ENCODE data around the gene CCDC200.
"Not testable (repeated sequence)": the region's sequence is repeated elsewhere in the genome, so short reads cannot be mapped to it uniquely, and the experiment has no call there.

CCDC200 gene

DNA sequence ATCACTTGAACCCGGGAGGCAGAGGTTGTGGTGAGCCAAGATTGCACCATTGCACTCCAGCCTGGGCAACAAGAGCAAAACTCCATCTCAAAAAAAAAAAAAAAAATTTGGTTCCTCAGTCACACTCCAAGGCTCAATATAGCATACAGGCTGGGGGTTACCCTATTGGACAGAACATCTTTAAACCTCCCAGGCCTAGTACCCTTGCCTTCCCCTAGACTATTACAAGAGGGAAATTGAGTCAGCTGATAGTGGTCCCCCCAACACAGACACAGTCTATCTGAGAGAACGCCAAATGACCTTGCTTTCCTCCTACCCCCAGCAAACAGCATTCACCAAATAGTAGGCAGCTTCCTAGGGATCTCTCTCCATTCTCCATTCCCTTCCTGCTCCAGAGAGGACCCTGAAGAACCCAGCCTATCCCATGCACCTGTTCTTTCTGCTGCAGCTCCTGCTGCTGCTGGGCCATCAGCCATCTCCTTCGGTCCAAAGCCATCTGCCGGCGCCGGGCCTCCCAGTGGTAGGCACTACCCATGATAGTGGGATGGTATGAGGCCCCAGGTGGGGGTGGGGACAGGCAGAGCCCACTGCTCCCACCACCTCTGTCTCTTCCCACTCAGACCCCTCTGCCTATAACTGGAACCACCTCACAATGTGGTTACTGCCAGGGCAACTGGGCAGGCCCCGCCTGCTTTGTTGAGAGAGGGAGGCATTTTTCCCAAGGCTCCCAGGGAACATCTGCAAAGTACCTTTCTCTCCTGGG, at the start of gene CCDC200:
Gene CCDC200 (minus strand): TSS at position 604 of the 763 bp plus-strand sequence. CDS start 69 bp downstream, at position 535.
- not testable (repeated sequence) for H3K27ac ChIP-seq (ENCODE audit: low read length); H3K9me3 ChIP-seq (ENCODE audit: control insufficient read depth, low read depth, low read length); H3K4me3 ChIP-seq (ENCODE audit: low read length); H3K27me3 ChIP-seq (ENCODE audit: control insufficient read depth, insufficient read depth, low read length); H3K36me3 ChIP-seq (ENCODE audit: control insufficient read depth, low read depth, low read length); H3K9ac ChIP-seq (ENCODE audit: low read length); H3K4me1 ChIP-seq (ENCODE audit: control insufficient read depth, low read depth, low read length)

GRCh38 chr17:43272914-43273313, 44.5 kb upstream of the CCDC200 start:
- H3K4me3 ChIP-seq (ENCODE audit: low read length); H3K27ac ChIP-seq (ENCODE audit: low read length); H3K4me1 ChIP-seq (ENCODE audit: control insufficient read depth, low read depth, low read length); H3K36me3 ChIP-seq (ENCODE audit: control insufficient read depth, low read depth, low read length); H3K9ac ChIP-seq (ENCODE audit: low read length); H3K27me3 ChIP-seq (ENCODE audit: control insufficient read depth, insufficient read depth, low read length); H3K9me3 ChIP-seq (ENCODE audit: control insufficient read depth, low read depth, low read length): not testable (repeated sequence)

- not testable (repeated sequence) for H3K36me3 ChIP-seq (ENCODE audit: control insufficient read depth, low read depth, low read length)
Measured at GRCh38 chr17:43272483-43272882, 44.1 kb upstream of the CCDC200 start.

GRCh38 chr17:43270552-43271504, 42.4 kb upstream of the CCDC200 start:
- not testable (repeated sequence) for H3K4me1 ChIP-seq (ENCODE audit: control insufficient read depth, low read depth, low read length)

More at GRCh38 chr17:43272483-43272882, 44.1 kb upstream of the CCDC200 start:
- H3K4me3 ChIP-seq (ENCODE audit: low read length); H3K4me1 ChIP-seq (ENCODE audit: control insufficient read depth, low read depth, low read length); H3K27ac ChIP-seq (ENCODE audit: low read length); H3K27me3 ChIP-seq (ENCODE audit: control insufficient read depth, insufficient read depth, low read length); H3K9ac ChIP-seq (ENCODE audit: low read length); H3K9me3 ChIP-seq (ENCODE audit: control insufficient read depth, low read depth, low read length): not testable (repeated sequence)

DNA sequence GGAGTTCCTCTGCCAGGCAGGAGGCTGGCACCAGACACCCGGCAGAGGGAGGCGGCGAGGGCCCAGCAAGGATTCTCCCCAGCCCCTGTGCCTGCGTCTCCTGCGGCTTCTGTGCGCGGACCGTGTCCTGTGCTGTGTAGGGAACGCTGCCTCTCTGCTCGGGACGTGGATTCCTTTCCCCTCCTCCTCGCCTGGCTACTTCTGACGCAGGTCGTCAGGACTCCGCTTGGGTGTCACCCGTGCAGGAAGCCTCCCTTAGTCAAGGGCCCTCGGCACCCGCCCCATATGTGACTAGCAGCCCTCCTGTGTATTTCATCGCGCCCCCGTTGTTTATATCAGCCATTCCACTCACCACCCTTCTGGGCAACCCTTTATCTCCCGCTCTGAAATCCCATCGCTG, 18.0 kb upstream of the CCDC200 start:
- not testable (repeated sequence) for H3K4me1 ChIP-seq (ENCODE audit: control insufficient read depth, low read depth, low read length); H3K9ac ChIP-seq (ENCODE audit: low read length); H3K27me3 ChIP-seq (ENCODE audit: control insufficient read depth, insufficient read depth, low read length); H3K4me3 ChIP-seq (ENCODE audit: low read length); H3K36me3 ChIP-seq (ENCODE audit: control insufficient read depth, low read depth, low read length); H3K27ac ChIP-seq (ENCODE audit: low read length); H3K9me3 ChIP-seq (ENCODE audit: control insufficient read depth, low read depth, low read length)

More at GRCh38 chr17:43270552-43271504, 42.4 kb upstream of the CCDC200 start:
- not testable (repeated sequence) for H3K36me3 ChIP-seq (ENCODE audit: control insufficient read depth, low read depth, low read length); H3K27ac ChIP-seq (ENCODE audit: low read length); H3K4me3 ChIP-seq (ENCODE audit: low read length); H3K9me3 ChIP-seq (ENCODE audit: control insufficient read depth, low read depth, low read length); H3K9ac ChIP-seq (ENCODE audit: low read length); H3K27me3 ChIP-seq (ENCODE audit: control insufficient read depth, insufficient read depth, low read length)

GRCh38 chr17:43240596-43241352, 12.4 kb upstream of the CCDC200 start:
- H3K4me1 ChIP-seq (ENCODE audit: control insufficient read depth, low read depth, low read length); H3K36me3 ChIP-seq (ENCODE audit: control insufficient read depth, low read depth, low read length); H3K27ac ChIP-seq (ENCODE audit: low read length); H3K27me3 ChIP-seq (ENCODE audit: control insufficient read depth, insufficient read depth, low read length); H3K9ac ChIP-seq (ENCODE audit: low read length); H3K9me3 ChIP-seq (ENCODE audit: control insufficient read depth, low read depth, low read length); H3K4me3 ChIP-seq (ENCODE audit: low read length): not testable (repeated sequence)

DNA sequence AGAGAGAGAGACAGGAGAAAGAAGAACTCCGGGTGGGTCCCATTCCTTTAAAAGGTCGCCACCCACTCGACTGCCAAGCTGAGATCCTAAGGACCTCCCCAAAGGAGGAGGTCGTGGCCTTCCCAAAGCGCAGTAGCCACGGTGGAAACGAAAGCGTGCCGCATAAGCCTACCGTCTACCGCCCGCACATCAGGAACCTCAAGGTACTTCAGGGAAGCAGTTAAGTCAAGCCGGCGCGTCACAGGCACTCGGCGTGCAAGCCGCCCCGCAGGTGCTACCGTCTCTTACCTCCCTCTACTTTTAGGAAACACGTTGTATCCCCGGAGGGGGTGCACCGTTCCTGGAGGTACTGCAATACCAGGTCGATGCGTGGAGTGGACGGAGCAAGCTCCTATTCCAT, 11.2 kb upstream of the CCDC200 start:
- H3K9me3 ChIP-seq (ENCODE audit: control insufficient read depth, low read depth, low read length); H3K4me1 ChIP-seq (ENCODE audit: control insufficient read depth, low read depth, low read length); H3K4me3 ChIP-seq (ENCODE audit: low read length); H3K9ac ChIP-seq (ENCODE audit: low read length); H3K36me3 ChIP-seq (ENCODE audit: control insufficient read depth, low read depth, low read length); H3K27me3 ChIP-seq (ENCODE audit: control insufficient read depth, insufficient read depth, low read length); H3K27ac ChIP-seq (ENCODE audit: low read length): not testable (repeated sequence)

DNA sequence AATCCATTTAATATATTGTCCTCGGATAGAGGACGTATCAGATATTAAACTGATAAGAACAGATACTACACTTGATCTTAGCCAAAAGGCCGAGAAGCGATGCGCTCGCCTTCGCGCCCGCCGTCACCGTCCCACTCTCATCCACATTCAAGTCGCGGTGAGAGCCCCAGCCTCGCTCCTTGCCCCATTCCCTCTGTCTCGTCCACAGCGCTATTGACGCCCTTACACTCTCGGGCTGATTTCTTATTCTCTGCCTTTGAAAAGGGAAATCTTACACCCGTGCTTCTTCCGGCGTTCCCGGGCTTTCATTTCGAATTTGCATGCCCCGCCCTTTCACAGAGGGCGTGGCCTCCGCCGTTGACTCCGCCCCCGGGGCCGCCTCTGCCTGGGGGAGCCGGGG, 5.5 kb upstream of the CCDC200 start, which contains the start of gene RNU2-1:
Gene RNU2-1 (minus strand): TSS at position 101 of the 400 bp plus-strand sequence.
- H3K27me3 ChIP-seq (ENCODE audit: control insufficient read depth, insufficient read depth, low read length); H3K4me1 ChIP-seq (ENCODE audit: control insufficient read depth, low read depth, low read length); H3K4me3 ChIP-seq (ENCODE audit: low read length); H3K9me3 ChIP-seq (ENCODE audit: control insufficient read depth, low read depth, low read length); H3K36me3 ChIP-seq (ENCODE audit: control insufficient read depth, low read depth, low read length); H3K27ac ChIP-seq (ENCODE audit: low read length); H3K9ac ChIP-seq (ENCODE audit: low read length): not testable (repeated sequence)

DNA sequence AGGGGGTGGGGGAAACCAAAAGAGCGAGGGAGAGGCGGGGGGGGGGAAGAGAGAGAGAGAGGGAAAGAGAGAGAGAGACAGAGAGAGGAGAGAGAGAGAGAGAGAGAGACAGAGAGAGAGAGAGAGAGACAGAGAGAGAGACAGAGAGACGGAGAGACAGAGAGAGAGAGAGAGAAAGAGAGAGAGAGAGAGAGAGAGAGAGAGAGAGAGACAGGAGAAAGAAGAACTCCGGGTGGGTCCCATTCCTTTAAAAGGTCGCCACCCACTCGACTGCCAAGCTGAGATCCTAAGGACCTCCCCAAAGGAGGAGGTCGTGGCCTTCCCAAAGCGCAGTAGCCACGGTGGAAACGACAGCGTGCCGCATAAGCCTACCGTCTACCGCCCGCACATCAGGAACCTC, 4.8 kb upstream of the CCDC200 start:
- H3K27me3 ChIP-seq (ENCODE audit: control insufficient read depth, insufficient read depth, low read length); H3K27ac ChIP-seq (ENCODE audit: low read length); H3K4me3 ChIP-seq (ENCODE audit: low read length); H3K36me3 ChIP-seq (ENCODE audit: control insufficient read depth, low read depth, low read length); H3K9ac ChIP-seq (ENCODE audit: low read length); H3K4me1 ChIP-seq (ENCODE audit: control insufficient read depth, low read depth, low read length); H3K9me3 ChIP-seq (ENCODE audit: control insufficient read depth, low read depth, low read length): not testable (repeated sequence)

- not testable (repeated sequence) for H3K27ac ChIP-seq (ENCODE audit: low read length); H3K36me3 ChIP-seq (ENCODE audit: control insufficient read depth, low read depth, low read length); H3K9me3 ChIP-seq (ENCODE audit: control insufficient read depth, low read depth, low read length); H3K4me3 ChIP-seq (ENCODE audit: low read length); H3K9ac ChIP-seq (ENCODE audit: low read length); H3K27me3 ChIP-seq (ENCODE audit: control insufficient read depth, insufficient read depth, low read length); H3K4me1 ChIP-seq (ENCODE audit: control insufficient read depth, low read depth, low read length)
Measured at GRCh38 chr17:43232021-43232699, 3.7 kb upstream of the CCDC200 start.

Data from iPS-18a (cell line).